ENCODE measurements around the gene EMC9.

The EMC9 gene

DNA sequence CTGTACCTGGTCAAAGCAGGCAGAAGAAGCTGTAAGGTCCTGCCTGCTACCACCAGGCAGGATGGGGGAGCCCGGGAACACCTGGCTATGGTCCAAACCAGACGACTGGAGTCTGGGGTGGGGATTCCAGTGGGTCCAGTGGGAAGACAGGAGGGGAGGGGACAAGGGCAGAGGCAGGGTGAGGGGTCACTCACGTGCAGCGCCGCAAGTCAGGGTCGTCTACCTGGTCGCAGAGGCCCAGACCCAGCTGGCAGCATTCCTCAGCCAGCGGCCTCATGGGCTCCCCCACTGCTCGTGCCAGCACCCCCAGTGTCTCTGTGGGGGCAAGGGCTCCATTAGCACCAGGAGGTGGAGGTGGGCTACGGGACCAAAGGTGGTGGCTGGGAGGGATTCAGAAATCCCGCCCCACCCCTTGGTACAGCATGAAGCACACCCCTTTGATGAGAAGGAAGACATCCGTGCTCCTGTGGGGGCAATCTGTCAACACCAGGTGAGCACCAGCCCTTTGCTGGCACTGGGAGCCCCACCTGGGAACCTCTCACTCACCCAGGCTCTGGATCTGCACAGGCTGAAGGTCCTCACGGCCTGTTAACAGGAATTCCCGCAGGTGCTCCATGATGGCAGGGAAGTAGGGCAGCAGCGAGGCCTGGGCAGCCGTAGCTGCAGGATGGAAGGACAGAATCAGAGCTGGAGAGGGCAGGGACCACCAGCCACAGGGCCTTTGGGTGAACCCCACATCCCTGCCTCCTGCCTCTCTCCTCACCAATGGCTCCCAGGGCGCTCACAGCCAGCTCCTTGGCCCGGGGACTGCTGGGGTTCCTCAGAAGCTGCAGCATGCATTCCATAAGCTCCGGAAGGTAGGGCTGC, 42.9 kb upstream of the EMC9 start:
- TF ChIP-seq, protein P1, sequence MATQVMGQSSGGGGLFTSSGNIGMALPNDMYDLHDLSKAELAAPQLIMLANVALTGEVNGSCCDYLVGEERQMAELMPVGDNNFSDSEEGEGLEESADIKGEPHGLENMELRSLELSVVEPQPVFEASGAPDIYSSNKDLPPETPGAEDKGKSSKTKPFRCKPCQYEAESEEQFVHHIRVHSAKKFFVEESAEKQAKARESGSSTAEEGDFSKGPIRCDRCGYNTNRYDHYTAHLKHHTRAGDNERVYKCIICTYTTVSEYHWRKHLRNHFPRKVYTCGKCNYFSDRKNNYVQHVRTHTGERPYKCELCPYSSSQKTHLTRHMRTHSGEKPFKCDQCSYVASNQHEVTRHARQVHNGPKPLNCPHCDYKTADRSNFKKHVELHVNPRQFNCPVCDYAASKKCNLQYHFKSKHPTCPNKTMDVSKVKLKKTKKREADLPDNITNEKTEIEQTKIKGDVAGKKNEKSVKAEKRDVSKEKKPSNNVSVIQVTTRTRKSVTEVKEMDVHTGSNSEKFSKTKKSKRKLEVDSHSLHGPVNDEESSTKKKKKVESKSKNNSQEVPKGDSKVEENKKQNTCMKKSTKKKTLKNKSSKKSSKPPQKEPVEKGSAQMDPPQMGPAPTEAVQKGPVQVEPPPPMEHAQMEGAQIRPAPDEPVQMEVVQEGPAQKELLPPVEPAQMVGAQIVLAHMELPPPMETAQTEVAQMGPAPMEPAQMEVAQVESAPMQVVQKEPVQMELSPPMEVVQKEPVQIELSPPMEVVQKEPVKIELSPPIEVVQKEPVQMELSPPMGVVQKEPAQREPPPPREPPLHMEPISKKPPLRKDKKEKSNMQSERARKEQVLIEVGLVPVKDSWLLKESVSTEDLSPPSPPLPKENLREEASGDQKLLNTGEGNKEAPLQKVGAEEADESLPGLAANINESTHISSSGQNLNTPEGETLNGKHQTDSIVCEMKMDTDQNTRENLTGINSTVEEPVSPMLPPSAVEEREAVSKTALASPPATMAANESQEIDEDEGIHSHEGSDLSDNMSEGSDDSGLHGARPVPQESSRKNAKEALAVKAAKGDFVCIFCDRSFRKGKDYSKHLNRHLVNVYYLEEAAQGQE (IDR thresholded peaks at IDR 0.05; ENCODE audit: insufficient read depth in 1 of 2, low read depth in 2 of 2, low read length in 2 of 2), result no peak
- TF ChIP-seq FOXP2 (optimal IDR thresholded peaks at IDR 0.05; ENCODE audit: borderline replicate concordance, extremely low read depth, extremely low read length, insufficient read depth) (no peak), POLR2AphosphoS5 (IDR thresholded peaks at IDR 0.05; ENCODE audit: low read depth, low read length) (no peak), SIN3A (IDR thresholded peaks at IDR 0.05; ENCODE audit: borderline replicate concordance, insufficient read depth, low read length) (no peak), TAF1 (IDR thresholded peaks at IDR 0.05; ENCODE audit: borderline replicate concordance, insufficient read depth, low read length) (no peak)

DNA sequence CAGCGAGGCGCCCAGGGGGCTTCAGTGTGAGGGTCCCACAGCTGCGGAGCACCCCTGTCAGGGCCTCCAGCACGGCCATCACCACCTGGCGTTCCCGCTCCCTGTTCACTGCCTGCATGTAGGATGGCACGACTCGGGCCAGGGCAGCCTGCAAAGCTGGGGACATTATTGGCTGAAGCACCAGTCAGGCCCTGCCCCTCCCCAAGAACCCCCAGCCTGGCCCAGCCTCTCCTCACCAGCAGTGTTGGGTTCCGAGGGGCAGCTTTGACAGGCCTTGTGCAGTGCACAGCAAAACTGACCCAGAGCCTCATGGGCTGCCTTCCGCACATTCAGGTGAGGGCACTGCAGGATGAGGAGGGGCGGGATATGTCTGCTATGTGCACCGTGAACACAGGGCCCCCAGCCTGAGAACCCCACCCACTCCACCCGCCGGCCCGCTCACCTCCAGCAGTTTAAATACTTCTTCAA, 41.7 kb upstream of the EMC9 start:
- TF ChIP-seq SIN3A (IDR thresholded peaks at IDR 0.05; ENCODE audit: borderline replicate concordance, insufficient read depth, low read length) (no peak), POLR2AphosphoS5 (IDR thresholded peaks at IDR 0.05; ENCODE audit: low read depth, low read length) (no peak), FOXP2 (optimal IDR thresholded peaks at IDR 0.05; ENCODE audit: borderline replicate concordance, extremely low read depth, extremely low read length, insufficient read depth) (no peak), TAF1 (IDR thresholded peaks at IDR 0.05; ENCODE audit: borderline replicate concordance, insufficient read depth, low read length) (no peak)
- TF ChIP-seq, protein P1 (IDR thresholded peaks at IDR 0.05; ENCODE audit: insufficient read depth in 1 of 2, low read depth in 2 of 2, low read length in 2 of 2), result no peak

DNA sequence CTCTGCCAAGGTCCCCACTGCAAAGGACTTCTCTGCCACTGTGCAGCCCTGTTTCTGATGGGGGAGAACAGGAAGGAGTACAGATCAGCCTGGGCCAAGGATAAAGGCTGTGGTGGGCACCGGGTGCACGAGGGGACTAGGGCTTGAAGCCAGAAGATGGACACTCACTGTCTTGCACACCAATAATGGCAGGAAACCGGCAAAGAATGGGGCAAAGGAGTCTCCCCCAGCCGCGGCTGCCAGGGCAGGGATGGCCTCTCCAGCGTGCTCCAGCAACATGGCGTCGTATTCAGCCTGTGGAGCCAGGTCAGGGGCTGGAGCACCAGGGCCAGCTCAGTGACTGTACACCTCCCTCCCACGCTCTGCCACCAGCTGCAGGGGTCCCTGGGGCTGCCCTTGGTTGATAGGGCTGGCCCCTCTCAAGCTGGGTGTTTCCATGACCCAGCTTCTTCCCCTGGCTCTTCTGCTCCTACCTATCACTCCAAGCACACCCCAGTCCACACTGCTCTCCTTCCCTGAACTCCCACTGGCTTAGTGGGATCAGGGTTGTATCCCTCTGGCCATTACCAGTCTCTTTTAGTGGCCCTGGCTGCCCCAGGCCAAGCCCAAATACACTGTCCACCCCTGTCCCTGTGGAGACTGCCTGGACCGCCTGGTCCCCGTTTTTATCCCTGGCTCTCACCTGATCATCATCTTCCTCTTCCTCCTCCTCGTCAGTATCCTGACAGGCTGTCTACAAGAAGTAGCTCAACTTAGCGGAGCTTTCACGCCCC, 40.9 kb upstream of the EMC9 start:
- TF ChIP-seq FOXP2 (optimal IDR thresholded peaks at IDR 0.05; ENCODE audit: borderline replicate concordance, extremely low read depth, extremely low read length, insufficient read depth) (no peak), SIN3A (IDR thresholded peaks at IDR 0.05; ENCODE audit: borderline replicate concordance, insufficient read depth, low read length) (no peak), TAF1 (IDR thresholded peaks at IDR 0.05; ENCODE audit: borderline replicate concordance, insufficient read depth, low read length) (no peak), POLR2AphosphoS5 (IDR thresholded peaks at IDR 0.05; ENCODE audit: low read depth, low read length) (no peak)
- TF ChIP-seq, protein P1 (IDR thresholded peaks at IDR 0.05; ENCODE audit: insufficient read depth in 1 of 2, low read depth in 2 of 2, low read length in 2 of 2), result no peak

DNA sequence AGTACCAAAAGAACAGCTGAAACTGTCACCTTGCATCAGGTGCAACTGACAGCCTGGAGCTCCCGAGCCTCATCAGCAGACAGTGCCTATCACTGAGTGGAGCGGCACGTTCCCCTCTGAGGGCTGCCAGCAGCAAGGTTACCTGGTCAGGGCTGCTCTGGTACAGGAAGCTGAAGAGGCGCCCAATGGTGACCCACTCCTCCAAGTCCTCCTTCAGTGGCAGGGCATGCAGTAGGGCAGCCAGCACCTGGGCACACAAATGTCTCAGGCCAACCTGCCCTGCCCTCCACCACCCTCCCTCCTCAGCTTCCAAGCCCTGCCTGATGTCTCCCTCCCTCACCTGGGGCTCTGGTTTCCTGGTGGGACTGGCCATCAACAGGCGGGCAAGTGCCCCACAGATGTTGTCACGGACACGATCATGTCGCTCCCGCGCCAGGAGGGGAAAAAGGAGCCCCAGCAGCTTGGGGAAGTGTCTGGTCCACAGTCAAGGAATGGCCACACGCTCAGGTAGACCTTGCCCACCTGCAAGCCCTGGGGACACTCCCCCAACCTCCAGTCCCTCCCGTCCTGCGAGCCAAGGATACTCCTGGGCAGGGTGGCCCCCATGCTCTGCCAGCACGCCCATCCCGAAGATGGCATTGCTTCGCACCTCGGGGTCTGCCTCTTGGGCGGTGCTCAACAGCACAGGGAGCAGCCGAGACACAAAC, 40.1 kb upstream of the EMC9 start:
- TF ChIP-seq FOXP2 (optimal IDR thresholded peaks at IDR 0.05; ENCODE audit: borderline replicate concordance, extremely low read depth, extremely low read length, insufficient read depth) (no peak), POLR2AphosphoS5 (IDR thresholded peaks at IDR 0.05; ENCODE audit: low read depth, low read length) (0 out of 2 replicates have a peak, but pooled peaks have one; percentile 5), TAF1 (IDR thresholded peaks at IDR 0.05; ENCODE audit: borderline replicate concordance, insufficient read depth, low read length) (no peak), SIN3A (IDR thresholded peaks at IDR 0.05; ENCODE audit: borderline replicate concordance, insufficient read depth, low read length) (no peak)
- TF ChIP-seq, protein P1 (IDR thresholded peaks at IDR 0.05; ENCODE audit: insufficient read depth in 1 of 2, low read depth in 2 of 2, low read length in 2 of 2), result no peak

Measured in PFSK-1 (cell line).